HS-5 (cell line): ENCODE measurements around the gene SUV39H2.
"Not testable (repeated sequence)": the region's sequence is repeated elsewhere in the genome, so short reads cannot be mapped to it uniquely, and the experiment has no call there.

ENCODE experiments used
- DNase-seq: peaks from one replicate; pipeline ENCODE4 v3.0.0-alpha.2; 2012; ENCODE audit warnings: low read depth

SUV39H2 gene, protein sequence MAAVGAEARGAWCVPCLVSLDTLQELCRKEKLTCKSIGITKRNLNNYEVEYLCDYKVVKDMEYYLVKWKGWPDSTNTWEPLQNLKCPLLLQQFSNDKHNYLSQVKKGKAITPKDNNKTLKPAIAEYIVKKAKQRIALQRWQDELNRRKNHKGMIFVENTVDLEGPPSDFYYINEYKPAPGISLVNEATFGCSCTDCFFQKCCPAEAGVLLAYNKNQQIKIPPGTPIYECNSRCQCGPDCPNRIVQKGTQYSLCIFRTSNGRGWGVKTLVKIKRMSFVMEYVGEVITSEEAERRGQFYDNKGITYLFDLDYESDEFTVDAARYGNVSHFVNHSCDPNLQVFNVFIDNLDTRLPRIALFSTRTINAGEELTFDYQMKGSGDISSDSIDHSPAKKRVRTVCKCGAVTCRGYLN

DNA sequence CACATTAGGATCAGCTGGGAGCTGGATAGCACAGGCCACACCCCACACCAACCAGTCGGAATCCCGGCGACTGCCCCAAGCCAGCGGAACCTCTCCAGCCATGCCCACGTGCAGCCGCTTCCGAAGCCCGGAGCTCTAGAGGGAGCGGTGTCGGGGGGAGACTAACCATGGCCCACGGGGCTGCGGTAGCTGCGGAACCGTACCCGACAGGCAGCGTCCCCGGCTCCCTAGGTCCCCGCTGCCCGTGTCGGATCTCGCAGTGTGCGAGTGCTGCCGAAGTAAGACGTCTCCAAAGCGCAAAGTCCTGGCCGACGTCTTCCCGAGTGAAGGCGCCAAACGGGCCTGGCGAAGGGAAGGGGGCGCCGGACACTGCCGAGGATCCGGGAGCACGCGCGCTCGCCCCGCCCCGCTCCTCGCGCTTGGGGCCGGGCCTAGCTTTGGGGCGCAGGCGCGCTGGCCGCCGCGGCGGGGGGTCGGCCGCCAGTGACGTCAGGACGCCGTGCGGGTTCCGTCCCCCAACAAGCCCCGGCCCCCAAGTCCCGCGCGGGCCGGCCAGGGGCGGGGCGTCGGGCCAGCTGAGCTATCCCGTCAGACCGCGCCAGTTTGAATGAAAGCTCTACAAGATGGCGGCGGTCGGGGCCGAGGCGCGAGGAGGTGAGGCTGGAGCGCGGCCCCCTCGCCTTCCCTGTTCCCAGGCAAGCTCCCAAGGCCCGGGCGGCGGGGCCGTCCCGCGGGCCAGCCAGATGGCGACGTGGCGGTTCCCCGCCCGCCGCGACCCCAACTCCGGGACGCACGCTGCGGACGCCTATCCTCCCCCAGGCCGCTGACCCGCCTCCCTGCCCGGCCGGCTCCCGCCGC is at the start of gene SUV39H2:
Gene SUV39H2, plus strand, starts transcription at position 601 of the 858 bp plus-strand sequence. Its CDS starts 23 bp downstream, at position 624.
- DNase-seq: peak; percentile 44

DNA sequence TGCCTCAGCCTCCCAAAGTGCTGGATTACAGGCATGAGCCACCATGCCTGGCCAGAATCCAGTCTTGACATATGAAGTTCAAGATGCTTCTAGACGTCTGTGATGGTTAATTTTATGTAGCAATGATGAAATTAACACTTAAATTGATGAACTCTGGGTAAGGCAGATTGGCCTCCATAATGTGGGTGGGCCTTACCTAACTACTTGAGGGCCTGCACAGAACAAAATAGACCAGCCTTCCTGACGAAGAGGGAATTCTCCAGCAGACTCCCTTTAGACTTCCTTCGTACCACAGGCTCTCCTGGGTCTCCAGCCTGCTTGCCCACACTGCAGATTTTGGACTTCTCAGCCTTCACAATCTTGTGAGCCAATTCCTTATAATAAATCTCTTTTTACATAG is 45.6 kb upstream of the SUV39H2 start:
- DNase-seq: no peak

DNA sequence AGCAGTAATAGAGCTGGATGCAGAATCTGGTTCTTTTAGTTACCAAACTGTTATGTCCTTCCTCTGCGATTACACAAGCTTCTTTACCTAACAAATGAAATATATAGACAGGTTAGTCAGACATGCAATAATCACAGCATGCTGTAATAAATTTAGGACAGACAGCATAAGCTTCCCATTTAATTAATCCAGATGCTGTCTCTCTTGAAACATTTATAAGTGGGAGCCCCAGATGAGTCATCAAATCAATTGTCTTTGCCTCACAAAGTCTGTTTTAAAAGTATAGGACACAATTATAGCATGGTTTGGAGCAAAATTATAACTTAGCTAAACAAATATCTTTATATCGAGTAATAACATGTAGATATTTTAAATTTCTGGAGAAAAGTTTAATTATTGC is 42.5 kb upstream of the SUV39H2 start:
- DNase-seq: no peak

DNA sequence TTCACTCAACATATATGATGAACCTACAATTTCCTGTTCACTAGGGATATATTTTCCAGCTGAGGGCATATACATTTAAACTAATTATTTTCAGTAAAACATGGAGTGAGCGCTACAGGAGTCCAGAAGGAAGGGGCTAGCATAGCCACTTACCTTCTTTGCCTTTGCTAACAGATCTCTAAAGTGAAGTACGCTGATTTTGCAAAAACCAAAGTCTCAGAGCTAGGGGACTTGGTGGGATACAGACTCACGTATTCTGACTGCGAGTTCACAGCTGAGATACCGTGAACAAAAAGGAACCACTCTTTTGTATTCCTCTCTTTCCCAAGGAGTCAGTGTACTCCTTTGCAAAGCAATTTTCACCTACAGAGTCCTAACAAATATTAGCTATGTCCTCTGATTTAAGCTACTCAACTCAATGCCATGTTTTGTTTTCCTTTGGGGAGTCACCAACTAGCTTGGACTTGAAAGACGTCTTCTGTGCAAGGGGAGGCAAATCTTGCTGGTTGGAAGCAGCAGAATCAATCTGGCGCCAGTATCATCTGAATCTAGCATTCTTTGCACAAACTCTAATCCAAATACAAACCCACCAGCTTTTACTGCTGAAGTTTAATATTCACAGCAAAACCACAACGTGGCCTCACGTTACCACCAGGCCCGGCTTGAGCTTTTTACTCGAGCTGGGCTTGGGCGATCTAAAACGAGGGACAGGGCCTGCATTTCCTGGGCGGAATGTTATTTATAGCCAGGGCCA is 41.5 kb upstream of the SUV39H2 start:
- DNase-seq: no peak

DNA sequence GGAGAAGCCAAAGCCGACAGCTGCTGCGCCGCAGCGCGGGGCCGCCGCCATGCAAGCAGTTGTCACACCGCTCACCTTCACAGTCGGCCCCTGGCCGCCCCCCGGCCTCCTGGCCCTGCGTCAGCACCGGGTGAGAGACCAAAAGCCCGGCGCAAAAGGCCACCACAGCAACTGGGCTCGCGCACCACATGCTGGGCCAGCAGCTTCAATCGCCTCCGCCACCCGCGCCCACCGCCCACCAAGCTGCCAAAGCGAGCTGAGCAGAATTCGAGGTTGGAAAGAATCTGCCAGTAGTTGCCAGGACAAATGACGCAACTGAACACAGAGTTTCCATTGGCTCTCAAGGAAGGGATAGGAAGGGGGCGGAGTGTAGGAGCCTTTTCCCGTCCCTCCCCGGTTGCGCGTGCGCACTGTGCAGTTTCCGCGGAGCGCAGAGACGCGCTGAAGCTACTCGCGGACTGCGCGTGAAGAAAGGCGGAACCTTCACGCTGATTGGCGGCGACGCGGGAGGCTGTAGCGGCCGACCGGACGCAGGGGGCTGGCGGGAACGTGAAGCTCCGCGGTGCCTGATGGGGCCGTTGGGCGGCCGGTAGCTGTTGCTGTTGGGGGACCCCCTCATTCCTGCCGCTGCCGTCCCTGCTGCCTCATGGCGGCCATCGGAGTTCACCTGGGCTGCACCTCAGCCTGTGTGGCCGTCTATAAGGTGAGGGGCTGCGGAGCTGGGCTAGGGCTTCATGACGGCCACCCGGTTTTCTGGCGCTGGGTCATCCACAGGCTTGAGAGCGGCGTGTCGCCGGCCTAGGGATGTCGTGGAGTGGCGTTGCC is 40.7 kb upstream of the SUV39H2 start, which contains the start of the genes CDNF, HSPA14 and MSANTD7:
Gene CDNF, minus strand, starts transcription at position 281 of the 825 bp plus-strand sequence. Its CDS starts 91 bp downstream, at position 190.
Gene HSPA14, plus strand, starts transcription at position 550 of the 825 bp plus-strand sequence. Its CDS starts 97 bp downstream, at position 647.
Gene MSANTD7, plus strand, starts transcription at position 550 of the 825 bp plus-strand sequence. CDS start 3,979 bp downstream, outside the sequence.
- DNase-seq: peak; percentile 80

DNA sequence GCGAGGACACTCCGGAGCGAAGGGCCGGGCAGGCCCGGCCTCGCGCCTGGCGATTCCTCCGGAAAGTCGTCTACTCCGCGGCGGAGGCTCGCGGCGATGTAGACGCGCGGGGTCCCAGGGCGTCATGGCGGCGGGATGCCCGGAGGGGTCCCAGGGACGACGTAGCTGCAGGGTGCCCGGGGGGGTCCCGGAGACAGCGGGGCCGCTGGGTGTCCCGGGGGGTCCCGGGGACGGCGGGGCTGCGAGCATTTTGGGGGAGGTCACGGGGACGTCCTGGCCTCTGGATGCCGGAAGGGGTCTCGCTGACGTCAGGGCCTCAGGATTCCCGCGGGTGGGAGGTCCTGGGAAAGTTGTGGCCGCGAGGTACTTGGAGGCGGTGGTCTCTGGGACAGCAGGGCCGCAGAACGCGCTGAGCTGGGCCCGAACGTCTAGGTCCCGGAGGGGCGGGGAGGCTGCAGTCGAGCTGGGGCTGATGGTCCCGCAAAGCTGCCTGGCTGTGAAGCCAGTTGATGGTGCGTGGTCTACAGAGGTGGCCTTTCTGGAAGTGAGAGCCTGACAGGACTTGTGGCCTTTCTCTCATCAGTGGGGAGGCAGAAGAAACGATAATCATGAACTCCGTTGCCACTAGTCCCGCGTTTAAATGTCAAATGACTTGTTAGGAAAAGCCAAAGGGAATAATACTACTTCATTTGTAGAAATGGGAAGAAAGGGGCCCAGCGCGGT is 39.9 kb upstream of the SUV39H2 start:
- DNase-seq: no peak

DNA sequence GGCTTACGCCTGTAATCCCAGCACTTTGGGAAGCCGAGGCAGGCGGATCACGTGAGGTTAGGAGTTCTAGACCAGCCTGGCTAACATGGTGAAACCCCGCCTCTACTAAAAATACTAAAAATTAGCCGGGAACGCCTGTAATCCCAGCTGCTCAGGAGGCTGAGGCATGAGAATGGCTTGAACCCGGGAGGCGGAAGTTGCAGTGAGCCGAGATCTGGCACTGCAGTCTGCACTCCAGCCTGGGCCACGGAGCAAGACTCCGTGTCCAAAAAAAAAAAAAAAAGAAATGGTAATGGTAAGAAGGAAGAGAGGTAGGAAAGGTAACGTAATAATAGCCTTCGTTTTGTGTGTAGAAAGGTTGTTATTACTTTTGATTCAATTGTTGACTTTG is 39.4 kb upstream of the SUV39H2 start:
- no peak for DNase-seq

DNA sequence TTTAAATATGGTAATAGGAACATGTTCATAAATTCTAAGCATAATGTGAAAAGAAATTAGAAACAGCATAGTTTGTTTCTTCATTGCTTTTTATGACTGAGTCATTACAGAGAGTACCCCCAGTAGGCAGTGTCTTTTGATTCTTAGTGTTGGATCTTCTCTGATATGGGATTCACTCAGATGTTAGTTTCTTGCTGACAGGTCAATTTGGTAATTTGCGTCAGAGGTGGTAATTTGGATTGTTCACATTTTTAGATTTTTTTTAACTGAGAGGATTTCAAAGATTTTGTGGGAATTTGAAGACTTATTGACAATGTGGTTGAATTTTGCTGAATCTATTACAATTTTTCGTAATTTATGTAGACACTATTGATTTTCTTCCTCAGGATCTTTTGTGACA is 38.5 kb upstream of the SUV39H2 start:
- DNase-seq: no peak

DNA sequence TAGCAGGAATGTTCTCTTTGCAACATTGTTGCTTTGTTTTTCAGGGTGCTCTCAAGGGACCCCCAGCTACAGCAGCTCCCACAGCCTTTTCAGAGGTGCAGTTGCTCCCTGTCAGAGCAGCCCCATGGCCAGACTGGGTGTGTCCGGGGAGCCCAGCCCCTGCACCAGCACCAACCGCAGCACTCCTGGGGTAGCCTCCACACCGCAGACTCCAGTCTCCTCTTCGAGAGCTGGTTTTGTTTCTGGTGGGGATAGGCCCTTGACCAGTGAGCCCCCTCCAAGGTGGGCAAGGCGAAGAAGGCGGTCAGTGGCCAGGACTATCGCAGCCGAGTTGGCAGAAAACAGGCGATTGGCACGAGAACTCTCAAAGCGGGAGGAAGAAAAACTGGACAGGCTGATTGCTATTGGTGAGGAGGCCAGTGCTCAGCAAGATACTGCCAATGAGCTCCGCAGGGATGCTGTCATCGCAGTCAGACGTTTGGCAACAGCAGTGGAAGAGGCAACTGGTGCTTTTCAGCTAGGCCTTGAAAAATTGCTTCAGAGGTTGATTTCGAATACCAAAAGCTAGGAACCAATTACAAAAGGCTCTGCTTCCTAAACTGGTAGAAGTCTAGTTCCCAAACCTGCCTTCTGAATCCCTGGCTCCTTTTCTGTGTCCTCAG is 35.2 kb upstream of the SUV39H2 start:
- no peak for DNase-seq

DNA sequence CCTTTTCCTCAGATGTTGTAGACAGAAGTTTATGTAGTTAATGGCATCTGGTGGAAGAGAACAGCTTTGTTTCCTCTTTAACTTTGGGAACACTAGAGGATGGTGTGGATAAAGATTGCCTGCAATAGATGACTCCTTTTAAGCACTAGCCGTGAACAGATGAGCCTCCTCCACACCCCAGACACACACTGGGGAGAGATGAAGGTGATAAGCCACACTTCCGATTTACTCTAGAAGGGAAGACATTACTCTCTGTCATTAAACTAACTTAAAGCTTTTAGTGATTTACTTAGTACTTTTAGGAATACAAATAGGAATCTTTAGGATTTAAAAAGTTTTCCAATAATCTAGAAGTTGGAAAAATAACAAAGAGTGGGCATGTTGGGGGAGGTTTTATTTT is 33.7 kb upstream of the SUV39H2 start:
- no peak for DNase-seq

DNA sequence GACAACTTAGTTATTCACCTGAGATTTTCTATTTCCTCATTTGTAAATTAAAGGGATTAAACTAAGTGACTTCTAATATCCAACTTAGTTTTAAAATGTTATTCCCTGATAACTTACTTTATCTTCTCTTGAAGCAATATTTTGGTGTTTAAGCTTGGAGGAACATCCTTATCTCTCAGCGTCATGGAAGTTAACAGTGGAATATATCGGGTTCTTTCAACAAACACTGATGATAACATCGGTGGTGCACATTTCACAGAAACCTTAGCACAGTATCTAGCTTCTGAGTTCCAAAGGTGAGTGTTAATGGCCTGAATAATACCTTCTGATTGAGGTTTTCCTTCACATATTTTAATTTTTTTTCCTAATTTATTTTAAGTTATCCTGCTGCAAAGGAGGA is 26.4 kb upstream of the SUV39H2 start:
- DNase-seq: no peak

DNA sequence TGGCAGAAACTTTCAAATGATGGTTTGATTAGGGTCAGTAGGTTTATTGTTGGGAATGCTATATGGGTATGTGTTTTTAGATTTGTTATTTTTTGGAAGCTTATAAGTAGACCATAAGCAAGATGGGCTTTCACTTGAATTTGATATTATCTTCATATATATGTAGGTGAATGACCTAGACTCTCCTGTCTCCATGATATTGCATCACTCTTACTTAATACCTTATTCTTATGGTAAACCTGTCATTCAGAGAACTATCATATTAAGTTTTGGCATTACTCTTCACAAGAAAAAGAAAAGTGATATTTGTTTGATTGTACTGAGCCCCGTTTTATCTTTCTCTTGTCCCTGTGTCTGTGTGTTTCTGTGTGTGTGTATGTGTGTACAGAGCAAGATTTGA is 23.2 kb upstream of the SUV39H2 start:
- no peak for DNase-seq

DNA sequence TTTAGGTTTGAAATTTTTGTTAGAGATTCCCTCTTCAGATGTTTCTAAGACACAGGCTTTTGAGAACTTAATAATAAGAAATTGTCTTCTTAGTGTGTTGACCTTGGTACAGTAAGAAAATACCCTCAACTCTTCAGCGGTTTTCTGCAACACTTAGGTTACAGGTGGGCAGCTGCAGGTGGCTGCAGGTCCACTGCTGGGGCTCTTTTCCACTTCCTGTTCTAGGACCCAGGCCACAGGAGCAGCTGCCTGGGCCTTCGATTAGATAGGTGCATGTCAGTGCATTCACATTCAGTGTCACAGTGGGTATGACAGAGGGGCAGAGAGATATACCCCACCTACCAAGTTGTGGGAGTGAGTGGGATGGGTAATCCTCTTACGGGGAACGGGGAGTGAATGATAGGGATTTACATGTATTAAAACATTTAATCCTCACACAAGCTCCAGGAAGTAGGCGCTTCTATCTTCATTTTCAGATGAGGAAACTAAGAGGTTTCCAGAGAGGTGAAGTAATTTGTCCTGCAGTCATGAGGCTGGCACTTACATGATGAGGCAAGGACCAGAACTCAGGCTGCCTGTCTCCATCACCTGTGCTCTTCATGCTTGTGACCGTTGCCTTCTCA is 20.2 kb upstream of the SUV39H2 start:
- DNase-seq: no peak

DNA sequence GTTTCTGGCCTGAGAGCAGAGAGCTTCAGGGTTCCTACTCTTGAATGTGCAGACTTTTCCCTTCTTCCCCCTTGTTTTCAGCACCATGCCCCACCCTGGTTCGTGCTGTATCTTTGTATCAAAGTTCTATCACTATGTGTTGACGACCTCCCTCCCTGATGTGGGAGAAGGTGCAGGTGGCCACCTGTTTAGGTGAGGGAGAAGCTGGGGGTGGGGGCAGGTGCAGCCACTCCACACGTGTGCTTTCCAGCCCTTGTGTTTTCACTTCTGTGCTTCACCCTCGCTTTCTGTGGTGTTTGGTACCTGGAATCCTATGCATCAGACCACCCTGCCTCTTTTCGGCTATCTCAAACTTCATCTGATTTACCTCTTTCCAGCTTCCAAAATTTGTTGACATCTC is 19.6 kb upstream of the SUV39H2 start:
- DNase-seq: no peak

DNA sequence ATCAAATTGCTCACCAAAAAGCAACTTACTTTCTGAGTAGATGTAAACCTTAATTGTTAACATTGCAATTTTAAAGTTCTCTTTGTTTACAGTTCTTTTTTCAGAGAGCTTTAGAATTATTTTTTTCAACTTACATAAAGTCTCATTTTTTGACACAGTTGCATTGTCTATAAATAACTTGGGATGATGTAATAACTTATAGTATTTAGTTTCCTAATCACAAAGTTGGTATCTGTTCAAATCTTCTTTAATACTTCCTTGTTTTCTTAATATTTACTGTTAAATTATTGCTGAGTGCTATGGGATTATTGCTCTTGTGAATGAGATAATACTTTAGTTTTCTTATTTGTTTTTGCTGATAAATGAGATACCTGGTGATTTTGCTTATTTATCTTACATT is 18.9 kb upstream of the SUV39H2 start:
- DNase-seq: no peak

DNA sequence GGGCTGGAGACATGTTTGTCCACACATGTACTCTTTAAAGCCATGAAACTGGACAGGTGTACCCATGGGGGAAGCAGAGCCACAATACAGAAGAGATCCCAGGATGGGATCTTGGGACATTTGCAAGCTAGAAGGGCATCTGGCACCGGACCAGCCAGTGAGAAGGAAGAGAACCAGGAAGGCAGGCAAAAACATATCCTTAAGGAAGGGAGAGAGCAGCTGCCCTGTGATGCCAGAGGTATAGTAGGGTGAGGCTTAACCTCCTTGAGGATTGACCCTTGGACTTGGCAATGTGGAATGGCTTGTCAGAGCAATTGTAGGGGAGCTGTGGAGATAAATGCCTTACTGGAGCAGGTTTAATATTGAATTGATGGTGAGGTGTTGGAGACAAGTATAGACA is 17.9 kb upstream of the SUV39H2 start:
- no peak for DNase-seq

DNA sequence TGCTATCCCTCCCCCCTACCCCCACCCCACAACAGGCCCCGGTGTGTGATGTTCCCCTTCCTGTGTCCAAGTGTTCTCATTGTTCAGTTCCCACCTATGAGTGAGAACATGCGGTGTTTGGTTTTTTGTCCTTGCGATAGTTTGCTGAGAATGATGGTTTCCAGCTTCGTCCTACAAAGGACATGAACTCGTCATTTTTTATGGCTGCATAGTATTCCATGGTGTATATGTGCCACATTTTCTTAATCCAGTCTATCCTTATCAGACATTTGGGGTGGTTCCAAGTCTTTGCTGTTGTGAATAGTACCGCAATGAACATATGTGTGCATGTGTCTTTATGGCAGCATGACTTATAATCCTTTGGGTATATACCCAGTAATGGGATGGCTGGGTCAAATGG is 14.2 kb upstream of the SUV39H2 start:
- not testable (repeated sequence) for DNase-seq

DNA sequence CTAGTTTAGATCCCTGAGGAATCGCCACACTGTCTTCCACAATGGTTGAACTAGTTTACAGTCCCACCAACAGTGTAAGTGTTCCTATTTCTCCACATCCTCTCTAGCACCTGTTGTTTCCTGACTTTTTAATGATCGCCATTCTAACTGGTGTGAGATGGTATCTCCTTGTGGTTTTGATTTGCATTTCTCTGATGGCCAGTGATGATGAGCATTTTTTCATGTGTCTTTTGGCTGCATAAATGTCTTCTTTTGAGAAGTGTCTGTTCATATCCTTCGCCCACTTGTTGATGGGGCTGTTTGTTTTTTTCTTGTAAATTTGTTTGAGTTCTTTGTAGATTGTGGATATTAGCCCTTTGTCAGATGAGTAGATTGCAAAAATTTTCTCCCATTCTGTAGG is 13.8 kb upstream of the SUV39H2 start:
- DNase-seq: not testable (repeated sequence)

DNA sequence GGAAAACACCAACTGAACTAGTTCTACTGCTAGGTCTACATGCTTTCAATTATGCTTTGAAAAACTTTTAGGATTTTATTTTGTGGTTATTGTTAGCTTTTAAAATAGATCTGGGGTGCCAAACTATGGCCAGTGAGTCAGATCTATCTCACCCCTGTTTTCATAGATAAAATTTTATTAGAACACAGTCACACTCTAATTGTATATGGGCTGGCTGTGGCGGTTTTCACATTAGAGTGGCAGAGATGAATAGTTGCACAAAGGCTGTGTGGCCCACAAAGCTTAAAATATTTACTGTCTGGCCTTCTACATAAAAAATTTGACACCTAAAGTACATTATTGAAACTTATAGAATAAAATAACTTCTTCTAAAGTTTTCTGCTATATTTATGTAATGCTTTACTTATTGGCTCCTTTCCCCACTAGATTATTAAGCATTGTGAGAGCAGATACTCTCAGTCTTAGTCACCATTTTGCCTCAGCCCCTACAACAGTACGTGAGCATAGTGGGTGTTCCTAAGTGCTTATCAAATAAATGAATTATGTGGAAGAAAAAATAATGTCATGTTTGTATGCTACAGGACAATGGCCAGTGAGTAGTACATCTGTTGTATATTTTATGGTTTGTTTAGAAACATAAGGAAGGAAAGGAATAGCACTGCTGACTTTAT is 5.4 kb upstream of the SUV39H2 start:
- no peak for DNase-seq
